GM23248 (cell line): Measurements from ENCODE around the gene PPY. TPM values are rescaled to one million over a fixed set of nuclear protein-coding genes. Genes with fewer than 3 reads are reported as not detected.

ENCODE experiments used
- DNase-seq: peaks from one replicate; pipeline ENCODE4 v3.0.0-alpha.2; 2015
- H2AFZ ChIP-seq: fragments of 200-600 bp; sonication (generic); 2 replicates; pipeline ENCODE4 v1.6.1; 2016; ENCODE audit warnings: antibody characterized with exemption
- H3F3A ChIP-seq: fragments of 200-600 bp; sonication (generic); 2 replicates; pipeline ENCODE4 v1.6.1; 2016; ENCODE audit warnings: mild to moderate bottlenecking, antibody characterized with exemption, mixed run types; ENCODE audit not compliant: insufficient read depth
- H3K27ac ChIP-seq: fragments of 200-600 bp; sonication (generic); 2 replicates; pipeline ENCODE4 v1.5.1; 2016; ENCODE audit warnings: mild to moderate bottlenecking
- H3K27me3 ChIP-seq: fragments of 200-600 bp; sonication (generic); replicated peaks from 2 replicates; pipeline ENCODE4 v1.6.1; 2016; ENCODE audit warnings: mild to moderate bottlenecking; ENCODE audit not compliant: insufficient read depth
- H3K36me3 ChIP-seq: fragments of 200-600 bp; sonication (generic); 2 replicates; pipeline ENCODE4 v1.6.1; 2016; ENCODE audit warnings: low read depth, mild to moderate bottlenecking
- H3K4me1 ChIP-seq: fragments of 200-600 bp; sonication (generic); 2 replicates; pipeline ENCODE4 v1.6.1; 2016; ENCODE audit warnings: mild to moderate bottlenecking; ENCODE audit not compliant: insufficient read depth
- H3K4me2 ChIP-seq: fragments of 200-600 bp; sonication (generic); one replicate; pipeline ENCODE4 v1.6.1; 2016; ENCODE audit warnings: mild to moderate bottlenecking; ENCODE audit not compliant: unreplicated experiment
- H3K4me3 ChIP-seq: fragments of 200-600 bp; sonication (generic); 2 replicates; pipeline ENCODE4 v1.5.1; 2016; ENCODE audit warnings: mild to moderate bottlenecking
- H3K79me2 ChIP-seq: fragments of 200-600 bp; sonication (generic); 2 replicates; pipeline ENCODE4 v1.6.1; 2016; ENCODE audit warnings: mild to moderate bottlenecking; ENCODE audit not compliant: insufficient read depth
- H3K9ac ChIP-seq: fragments of 200-600 bp; sonication (generic); 2 replicates; pipeline ENCODE4 v1.6.1; 2016; ENCODE audit warnings: mild to moderate bottlenecking
- H3K9me2 ChIP-seq: fragments of 200-600 bp; sonication (generic); 2 replicates; pipeline ENCODE4 v1.6.1; 2016; ENCODE audit warnings: mixed run types, mild to moderate bottlenecking, moderate library complexity; ENCODE audit not compliant: insufficient read depth
- H3K9me3 ChIP-seq: fragments of 200-600 bp; sonication (generic); one replicate; pipeline ENCODE4 v1.6.1; 2017; ENCODE audit warnings: low read depth
- H4K20me1 ChIP-seq: fragments of 200-600 bp; sonication (generic); 2 replicates; pipeline ENCODE4 v1.6.0; 2016; ENCODE audit not compliant: insufficient read depth
- EZH2 ChIP-seq: fragments of 200-600 bp; sonication (generic); IDR thresholded peaks from 2 replicates; pipeline ENCODE4 v1.6.1; 2018; ENCODE audit warnings: antibody characterized with exemption, mild to moderate bottlenecking; ENCODE audit not compliant: insufficient read depth, poor library complexity, severe bottlenecking
- EZH2phosphoT487 ChIP-seq: fragments of 200-600 bp; sonication (generic); IDR thresholded peaks from 2 replicates; pipeline ENCODE4 v1.6.1; 2018; ENCODE audit warnings: antibody characterized with exemption, moderate library complexity, mild to moderate bottlenecking, low read depth; ENCODE audit not compliant: insufficient read depth
- WGBS, 2 experiments: methylation state at CpG; one replicate each; pipeline ENCODE4 v1.1.6; 2015 to 2017; ENCODE audit warnings: low lambda C conversion rate in 2 of 2, low coverage in 1 of 2; ENCODE audit errors: missing lambda C conversion rate in 2 of 2; 5-methylcytosine and 5-hydroxymethylcytosine counted together
- in situ Hi-C: fragments of 300-500 bp; cut with MboI; formaldehyde crosslinking; loops from 2 replicates; pipeline ENCODE4 v1.15.0; 2020
- polyA plus RNA-seq: library from polyadenylated mRNA; unstranded; fragments of >200 nt; fragmentation: Nextera tagmentation; extraction: Ambion mirVana; gene quantifications from 2 replicates; pipeline ENCODE4 v1.2.1, GENCODE V29; 2016
- total RNA-seq: library from RNA; depleted of rRNA; stranded (reverse); fragments of >200 nt; shearing (Covaris generic); gene quantifications from 2 replicates; pipeline ENCODE4 v1.2.3, GENCODE V29; 2014

PPY gene
- total and polyA plus RNA-seq, 2 experiments from 2014 or later, result not detected

DNA sequence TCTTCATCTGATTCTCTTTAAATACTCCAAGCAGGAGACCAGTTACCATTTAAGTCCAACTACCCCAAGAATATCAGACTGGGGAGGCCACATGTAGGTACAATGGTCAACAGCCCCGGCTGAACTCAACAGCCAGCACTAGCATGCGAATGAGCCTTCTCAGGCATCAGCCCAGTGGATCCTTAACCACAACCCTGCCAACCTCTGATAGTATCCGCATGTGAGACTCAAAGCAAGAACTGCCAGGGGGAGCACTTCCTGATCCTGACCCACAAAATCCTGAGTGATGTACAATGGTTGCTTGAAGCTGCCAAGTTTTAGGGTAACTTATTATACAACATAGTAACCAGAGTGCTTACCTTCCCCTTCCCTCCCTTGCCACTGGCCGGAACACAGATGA lies 7.5 kb upstream of the PPY start:
- Histone ChIP-seq H3K9ac (no peak overlapping the region), H3K79me2 (no peaks in the 10 kb centered on the region), H3K4me3 (no peak overlapping the region), H2AFZ (no peak overlapping the region), H3K4me1 (peaks cover 5% of the 10 kb centered on the region; the same call in 1 of the 2 replicates), H4K20me1 (no peaks in the 10 kb centered on the region), H3F3A (no peaks in the 10 kb centered on the region), H3K4me2 (no peak overlapping the region), H3K9me3 (no peaks in the 10 kb centered on the region), H3K27ac (no peak overlapping the region), H3K36me3 (no peaks in the 10 kb centered on the region), H3K9me2 (no peaks in the 10 kb centered on the region), H3K27me3 (peaks cover 40% of the 10 kb centered on the region)
- no peak for DNase-seq
- WGBS, 2 experiments, result 60 to 67% methylated on average over 4 of the region's 4 CpGs
- in situ Hi-C loops, result no loop called here
- TF ChIP-seq EZH2phosphoT487, result no peak
- TF ChIP-seq EZH2, result no peak

- no peak overlapping the region for H2AFZ ChIP-seq
- no peaks in the 10 kb centered on the region for H3K9me2 ChIP-seq
- no peaks in the 10 kb centered on the region for H3F3A ChIP-seq
- H3K27ac ChIP-seq, result no peak overlapping the region
- H3K4me2 ChIP-seq, result no peak overlapping the region
- in situ Hi-C loops, result no loop called here
- no peak for DNase-seq
- peaks cover 5% of the 10 kb centered on the region; the same call in 1 of the 2 replicates for H3K4me1 ChIP-seq
- no peak for TF ChIP-seq EZH2phosphoT487
- H3K4me3 ChIP-seq, result no peak overlapping the region
- H3K9me3 ChIP-seq, result no peaks in the 10 kb centered on the region
- no peaks in the 10 kb centered on the region for H3K79me2 ChIP-seq
- no peaks in the 10 kb centered on the region for H3K36me3 ChIP-seq
- H4K20me1 ChIP-seq, result no peaks in the 10 kb centered on the region
- WGBS, 2 experiments, result 93 to 97% methylated on average over 4 of the region's 4 CpGs
- H3K27me3 ChIP-seq, result peaks cover 14% of the 10 kb centered on the region
- no peak overlapping the region for H3K9ac ChIP-seq
Observed at GRCh38 chr17:43946781-43947180, 4.5 kb upstream of the PPY start.

- Histone ChIP-seq H4K20me1 (no peaks in the 10 kb centered on the region), H2AFZ (no peak overlapping the region), H3K9ac (no peak overlapping the region), H3K27ac (no peak overlapping the region), H3K79me2 (no peaks in the 10 kb centered on the region), H3F3A (no peaks in the 10 kb centered on the region), H3K4me1 (peaks cover 5% of the 10 kb centered on the region; the same call in 1 of the 2 replicates), H3K4me3 (no peak overlapping the region), H3K4me2 (no peak overlapping the region), H3K27me3 (no peaks in the 10 kb centered on the region), H3K9me3 (no peaks in the 10 kb centered on the region), H3K9me2 (no peaks in the 10 kb centered on the region), H3K36me3 (no peaks in the 10 kb centered on the region)
- peak; percentile 54 for DNase-seq
- 60 to 64% methylated on average over 12 of the region's 12 CpGs for WGBS, 2 experiments
- TF ChIP-seq EZH2 (no peak), EZH2phosphoT487 (no peak)
- in situ Hi-C loops, result no loop called here
Observed at GRCh38 chr17:43945074-43945829, 3.0 kb upstream of the PPY start.

- DNase-seq, result peak; percentile 59
Observed at GRCh38 chr17:43940630-43941029, 1.6 kb downstream of the PPY start.

More at GRCh38 chr17:43940630-43941029, 1.6 kb downstream of the PPY start:
- Histone ChIP-seq H4K20me1 (no peaks in the 10 kb centered on the region), H3K27ac (no peak overlapping the region), H3K4me2 (no peak overlapping the region), H3K9ac (no peak overlapping the region), H3K36me3 (no peaks in the 10 kb centered on the region), H3K79me2 (no peaks in the 10 kb centered on the region), H3K4me1 (peaks cover 22% of the 10 kb centered on the region), H2AFZ (no peak overlapping the region), H3K9me2 (no peaks in the 10 kb centered on the region), H3K27me3 (no peaks in the 10 kb centered on the region), H3K4me3 (no peak overlapping the region), H3F3A (no peaks in the 10 kb centered on the region; the same call in 1 of the 2 replicates), H3K9me3 (no peaks in the 10 kb centered on the region)
- TF ChIP-seq EZH2 (no peak), EZH2phosphoT487 (no peak)
- WGBS, 2 experiments, result 77 to 84% methylated on average over 6 to 7 of the region's 7 CpGs
- in situ Hi-C loops, result no loop called here
